Spleen (tissue), 7 donors: ENCODE results near the gene AQP12A.

Experiments used
- CTCF ChIP-seq, 11 experiments: fragments of 200-600 bp in 7 of 11; fragments of 450-650 bp in 4 of 11; sonication (generic) in 4 of 11; IDR thresholded peaks in 8 of 11; conservative IDR thresholded peaks in 3 of 11; 1 replicate in 7 of 11; 2 replicates in 4 of 11; pipeline versions ENCODE4 v1.4.0 to v1.8.0; 2016 to 2021; ENCODE audit warnings: antibody characterized with exemption in 11 of 11, inconsistent platforms in 4 of 11, mild to moderate bottlenecking in 1 of 11
- POLR2AphosphoS5 ChIP-seq, 3 donors: sonication (generic); formaldehyde crosslinking; IDR thresholded peaks; one replicate each; pipeline ENCODE4 v1.5.1; 2017; ENCODE audit warnings: antibody characterized with exemption in 3 of 3
- donor health status: DM: no; HTN: no; CAD: no; lungs with moderate emphysema.
- donor health status: DM: no; HTN: no; CAD: no.
- donor health status: DM: no; HTN: no; CAD: no.

GRCh38 chr2:240650254-240650965, 41.3 kb upstream of the AQP12A start:
- TF ChIP-seq POLR2AphosphoS5 (IDR thresholded peaks at IDR 0.05) (no peak), CTCF (IDR thresholded peaks at IDR 0.05 in 8 of 11, conservative IDR thresholded peaks at IDR 0.05 in 3 of 11) (no peak)
